ENCODE data around the gene SLC39A13. TPM values are rescaled to one million over a fixed set of nuclear protein-coding genes. Genes with fewer than 3 reads are reported as not detected.
"Not testable (repeated sequence)": the region's sequence is repeated elsewhere in the genome, so short reads cannot be mapped to it uniquely, and the experiment has no call there.

SLC39A13 gene
- total and polyA plus RNA-seq, 7 experiments from 2014 or later = 21.4 to 60.4 (median 40.7) TPM

- no peak for DNase-seq
- Mint-ChIP-seq H3K36me3 (no peaks in the 10 kb centered on the region), H3K4me3 (no peak overlapping the region), H3K9me3 (no peaks in the 10 kb centered on the region), H3K27me3 (no peaks in the 10 kb centered on the region), H3K27ac (no peak overlapping the region), H3K4me1 (peaks cover 0 to 5% (median 4%) of the 10 kb centered on the region in 7 donors)
- no peaks in the 10 kb centered on the region for H3K27me3 ChIP-seq (ENCODE audit: control insufficient read depth in 2 of 2, insufficient read depth in 2 of 2, low read length in 2 of 2)
- POLR2A ChIA-PET = no interaction called here
- CTCF ChIA-PET = no interaction called here
- H3K36me3 ChIP-seq (ENCODE audit: control insufficient read depth in 2 of 3, insufficient read depth in 3 of 3, low read length in 3 of 3) = no peaks in the 10 kb centered on the region
- H3K27ac ChIP-seq (ENCODE audit: low read depth, low read length) = no peak overlapping the region
- no peak overlapping the region for H3K4me3 ChIP-seq (ENCODE audit: low read length)
- no peaks in the 10 kb centered on the region for H3K9me3 ChIP-seq (ENCODE audit: control insufficient read depth in 2 of 3, low read length in 3 of 3)
- intact Hi-C loops (cut with micrococcal nuclease) = no loop called here
- ATAC-seq = no peak
- no peaks in the 10 kb centered on the region for H3K4me1 ChIP-seq (ENCODE audit: control insufficient read depth in 2 of 2, insufficient read depth in 2 of 2, low read length in 2 of 2)
These were observed 41.2 kb downstream of the SLC39A13 start for GRCh38 chr11:47449541-47449940.

GRCh38 chr11:47451436-47451835 lies 43.0 kb downstream of the SLC39A13 start:
- Histone ChIP-seq H3K27ac (ENCODE audit: low read depth, low read length) (no peak overlapping the region), H3K9me3 (ENCODE audit: control insufficient read depth in 2 of 3, low read length in 3 of 3) (no peaks in the 10 kb centered on the region), H3K4me3 (ENCODE audit: low read length) (no peak overlapping the region), H3K27me3 (ENCODE audit: control insufficient read depth in 2 of 2, insufficient read depth in 2 of 2, low read length in 2 of 2) (no peaks in the 10 kb centered on the region), H3K36me3 (ENCODE audit: control insufficient read depth in 2 of 3, insufficient read depth in 3 of 3, low read length in 3 of 3) (no peaks in the 10 kb centered on the region), H3K4me1 (ENCODE audit: control insufficient read depth in 2 of 2, insufficient read depth in 2 of 2, low read length in 2 of 2) (no peaks in the 10 kb centered on the region)
- ATAC-seq = no peak
- Mint-ChIP-seq H3K27me3 (no peaks in the 10 kb centered on the region), H3K4me3 (no peak overlapping the region), H3K9me3 (no peaks in the 10 kb centered on the region), H3K36me3 (no peaks in the 10 kb centered on the region), H3K4me1 (peaks cover 0 to 7% (median 4%) of the 10 kb centered on the region in 7 donors), H3K27ac (no peak overlapping the region)
- ChIA-PET POLR2A (no interaction called here), CTCF (interaction anchor here (0.6 kb wide), 1 partner anchor 13 kb away, joined by 3 read pairs; no protein-coding TSS in a partner anchor)
- intact Hi-C loops (cut with micrococcal nuclease) = no loop called here
- no peak for DNase-seq

GRCh38 chr11:47451990-47452389 lies 43.6 kb downstream of the SLC39A13 start:
- CTCF ChIA-PET = no interaction called here
- H3K9me3 Mint-ChIP-seq = no peaks in the 10 kb centered on the region
- H3K27me3 Mint-ChIP-seq = no peaks in the 10 kb centered on the region
- Histone ChIP-seq H3K9me3 (ENCODE audit: control insufficient read depth in 2 of 3, low read length in 3 of 3) (no peaks in the 10 kb centered on the region), H3K4me3 (ENCODE audit: low read length) (no peak overlapping the region), H3K27me3 (ENCODE audit: control insufficient read depth in 2 of 2, insufficient read depth in 2 of 2, low read length in 2 of 2) (no peaks in the 10 kb centered on the region), H3K36me3 (ENCODE audit: control insufficient read depth in 2 of 3, insufficient read depth in 3 of 3, low read length in 3 of 3) (no peaks in the 10 kb centered on the region), H3K4me1 (ENCODE audit: control insufficient read depth in 2 of 2, insufficient read depth in 2 of 2, low read length in 2 of 2) (no peaks in the 10 kb centered on the region), H3K27ac (ENCODE audit: low read depth, low read length) (no peak overlapping the region)
- no peak overlapping the region for H3K27ac Mint-ChIP-seq
- POLR2A ChIA-PET = interaction anchor here (0.6 kb wide), 1 partner anchor 75 kb away, joined by 3 read pairs; no protein-coding TSS in a partner anchor
- ATAC-seq (no peak), DNase-seq (no peak)
- peaks cover 0 to 7% (median 4%) of the 10 kb centered on the region in 7 donors for H3K4me1 Mint-ChIP-seq
- no peak overlapping the region for H3K4me3 Mint-ChIP-seq
- intact Hi-C loops (cut with micrococcal nuclease) = no loop called here
- no peaks in the 10 kb centered on the region for H3K36me3 Mint-ChIP-seq

GRCh38 chr11:47453365-47453764 lies 45.0 kb downstream of the SLC39A13 start:
- intact Hi-C loops (cut with micrococcal nuclease) = no loop called here
- Mint-ChIP-seq H3K4me3 (no peak overlapping the region), H3K4me1 (peaks cover 0 to 7% (median 4%) of the 10 kb centered on the region in 7 donors), H3K36me3 (no peaks in the 10 kb centered on the region), H3K27ac (no peak overlapping the region), H3K9me3 (no peaks in the 10 kb centered on the region), H3K27me3 (no peaks in the 10 kb centered on the region)
- DNase-seq (no peak), ATAC-seq (no peak)
- Histone ChIP-seq H3K4me1 (ENCODE audit: control insufficient read depth in 2 of 2, insufficient read depth in 2 of 2, low read length in 2 of 2) (no peaks in the 10 kb centered on the region), H3K27me3 (ENCODE audit: control insufficient read depth in 2 of 2, insufficient read depth in 2 of 2, low read length in 2 of 2) (no peaks in the 10 kb centered on the region), H3K27ac (ENCODE audit: low read depth, low read length) (no peak overlapping the region), H3K4me3 (ENCODE audit: low read length) (no peak overlapping the region), H3K9me3 (ENCODE audit: control insufficient read depth in 2 of 3, low read length in 3 of 3) (no peaks in the 10 kb centered on the region), H3K36me3 (ENCODE audit: control insufficient read depth in 2 of 3, insufficient read depth in 3 of 3, low read length in 3 of 3) (no peaks in the 10 kb centered on the region)
- POLR2A ChIA-PET = interaction anchor here (0.6 kb wide), 1 partner anchor 1533 kb away, joined by 5 read pairs; no protein-coding TSS in a partner anchor
- CTCF ChIA-PET = interaction anchor here (0.8 to 2.2 kb wide), 5 partner anchors 9 to 276 kb away, joined by 3 to 10 read pairs (median 3); no protein-coding TSS in a partner anchor

- DNase-seq = peak in 8 of 9 donors; percentile 51 to 76 (median 68)
- H3K27me3 Mint-ChIP-seq; H3K36me3 ChIP-seq (ENCODE audit: control insufficient read depth in 2 of 3, insufficient read depth in 3 of 3, low read length in 3 of 3); H3K4me3 ChIP-seq (ENCODE audit: low read length); H3K4me1 Mint-ChIP-seq; H3K9me3 Mint-ChIP-seq; H3K27ac ChIP-seq (ENCODE audit: low read depth, low read length); H3K27me3 ChIP-seq (ENCODE audit: control insufficient read depth in 2 of 2, insufficient read depth in 2 of 2, low read length in 2 of 2); H3K9me3 ChIP-seq (ENCODE audit: control insufficient read depth in 2 of 3, low read length in 3 of 3); H3K36me3 Mint-ChIP-seq; H3K4me1 ChIP-seq (ENCODE audit: control insufficient read depth in 2 of 2, insufficient read depth in 2 of 2, low read length in 2 of 2): not testable (repeated sequence)
- ChIA-PET CTCF (interaction anchor here (0.6 to 2.2 kb wide), 6 partner anchors 10 to 696 kb away, joined by 3 to 10 read pairs (median 4); no protein-coding TSS in a partner anchor), POLR2A (interaction anchor here (0.5 to 0.7 kb wide), 2 partner anchors 133 to 183 kb away, joined by 3 read pairs; no protein-coding TSS in a partner anchor)
- intact Hi-C loops (cut with micrococcal nuclease) = loop anchor here (1.0 to 2.0 kb wide), 9 partner anchors 27 to 565 kb away; partner anchors contain the start of genes ARFGAP2 (in 1 of the 2) and PSMC3 (in 1 of the 2)
- H3K4me3 Mint-ChIP-seq = peak overlapping the region in 1 of 10 donors; percentile 41
- peak; percentile 99 for ATAC-seq
- H3K27ac Mint-ChIP-seq = peak overlapping the region in 6 of 9 donors; percentile 16 to 49 (median 44)
These were observed 45.9 kb downstream of the SLC39A13 start for GRCh38 chr11:47454258-47454671.

GRCh38 chr11:47460571-47461235 lies 52.3 kb downstream of the SLC39A13 start:
- Mint-ChIP-seq H3K4me3 (no peak overlapping the region), H3K4me1 (no peaks in the 10 kb centered on the region), H3K27ac (peak overlapping the region in 5 of 9 donors; percentile 0 to 76 (median 20)), H3K9me3 (peaks cover 0 to 2% (median 0%) of the 10 kb centered on the region in 11 donors), H3K36me3 (peaks cover 0 to 6% (median 3%) of the 10 kb centered on the region in 5 donors), H3K27me3 (no peaks in the 10 kb centered on the region)
- no peaks in the 10 kb centered on the region for H3K4me1 ChIP-seq (ENCODE audit: control insufficient read depth in 2 of 2, insufficient read depth in 2 of 2, low read length in 2 of 2)
- intact Hi-C loops (cut with micrococcal nuclease) = no loop called here
- H3K4me3 ChIP-seq (ENCODE audit: low read length) = no peak overlapping the region
- ATAC-seq = no peak
- DNase-seq = no peak
- ChIA-PET POLR2A (no interaction called here), CTCF (interaction anchor here (0.6 kb wide), 1 partner anchor 198 kb away, joined by 5 read pairs; no protein-coding TSS in a partner anchor)
- peaks cover 0 to 21% (median 0%) of the 10 kb centered on the region in 3 experiments for H3K36me3 ChIP-seq (ENCODE audit: control insufficient read depth in 2 of 3, insufficient read depth in 3 of 3, low read length in 3 of 3)
- no peaks in the 10 kb centered on the region for H3K27me3 ChIP-seq (ENCODE audit: control insufficient read depth in 2 of 2, insufficient read depth in 2 of 2, low read length in 2 of 2)
- no peak overlapping the region for H3K27ac ChIP-seq (ENCODE audit: low read depth, low read length)
- no peaks in the 10 kb centered on the region for H3K9me3 ChIP-seq (ENCODE audit: control insufficient read depth in 2 of 3, low read length in 3 of 3)

Measured in naive thymus-derived CD4-positive, alpha-beta T cell (primary cell).